T-helper 2 cell treated with Interferon-gamma antibody and Interleukin-4, amounts not matched to agents 5 μg/mL and 100 μg/mL, for 36 hours (primary cell): Measurements from ENCODE around the gene TNFAIP8.

Source experiments
- DNase-seq: peaks from one replicate; pipeline ENCODE4 v3.0.0; 2021; ENCODE audit warnings: low spot score
- H3K27ac Mint-ChIP-seq: one replicate; pipeline ENCODE4 v1.8.0; 2021; ENCODE audit warnings: mild to moderate bottlenecking, mixed read lengths
- H3K27me3 Mint-ChIP-seq: one replicate; pipeline ENCODE4 v1.8.0; 2021; ENCODE audit warnings: low read depth, mixed read lengths
- H3K36me3 Mint-ChIP-seq: one replicate; pipeline ENCODE4 v1.8.0; 2021; ENCODE audit warnings: low read depth, mixed read lengths
- H3K4me1 Mint-ChIP-seq: one replicate; pipeline ENCODE4 v1.8.0; 2021; ENCODE audit warnings: low read depth, mixed read lengths
- H3K4me3 Mint-ChIP-seq: one replicate; pipeline ENCODE4 v1.8.0; 2022; ENCODE audit warnings: mild to moderate bottlenecking, moderate library complexity, mixed read lengths
- H3K9me3 Mint-ChIP-seq: one replicate; pipeline ENCODE4 v1.8.0; 2021; ENCODE audit warnings: mixed read lengths

TNFAIP8 gene

GRCh38 chr5:119321569-119322311 lies 34.1 kb upstream of the TNFAIP8 start:
- H3K9me3 Mint-ChIP-seq = no peaks in the 10 kb centered on the region
- H3K27me3 Mint-ChIP-seq = no peaks in the 10 kb centered on the region
- H3K4me1 Mint-ChIP-seq = peaks cover 77% of the 10 kb centered on the region
- H3K36me3 Mint-ChIP-seq = peaks cover 39% of the 10 kb centered on the region
- peak overlapping the region; percentile 90 for H3K27ac Mint-ChIP-seq
- no peak for DNase-seq
- peak overlapping the region; percentile 70 for H3K4me3 Mint-ChIP-seq

- Mint-ChIP-seq H3K27me3 (no peaks in the 10 kb centered on the region), H3K9me3 (no peaks in the 10 kb centered on the region), H3K27ac (peak overlapping the region; percentile 90), H3K4me3 (peak overlapping the region; percentile 70), H3K4me1 (peaks cover 79% of the 10 kb centered on the region), H3K36me3 (peaks cover 37% of the 10 kb centered on the region)
- DNase-seq = no peak
These were observed 33.4 kb upstream of the TNFAIP8 start for GRCh38 chr5:119322312-119322947.

- H3K4me1 Mint-ChIP-seq = peaks cover 81% of the 10 kb centered on the region
- H3K27me3 Mint-ChIP-seq = no peaks in the 10 kb centered on the region
- DNase-seq = no peak
- H3K27ac Mint-ChIP-seq = peak overlapping the region; percentile 90
- peak overlapping the region; percentile 70 for H3K4me3 Mint-ChIP-seq
- H3K36me3 Mint-ChIP-seq = peaks cover 36% of the 10 kb centered on the region
- H3K9me3 Mint-ChIP-seq = no peaks in the 10 kb centered on the region
These were observed 32.8 kb upstream of the TNFAIP8 start for GRCh38 chr5:119322948-119323537.

DNA sequence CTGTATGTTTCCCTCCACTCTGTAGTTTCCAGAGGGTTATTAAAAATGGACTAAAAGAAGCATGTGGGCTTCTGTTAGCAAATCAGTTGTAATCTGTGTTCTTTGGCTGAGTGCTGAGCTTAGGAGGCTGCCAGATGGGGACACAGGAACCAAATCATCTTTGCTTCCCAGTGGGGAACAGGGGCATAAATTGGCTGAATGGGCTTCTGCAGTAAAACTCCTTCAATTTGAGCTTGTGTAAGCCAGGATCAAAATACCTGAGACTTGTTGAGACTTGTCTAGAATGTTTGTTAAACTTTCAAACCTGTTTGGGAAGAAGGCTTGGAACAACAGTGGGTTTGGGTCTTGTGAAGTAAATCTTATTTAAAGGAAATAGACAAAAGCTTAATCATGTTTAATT lies 32.2 kb upstream of the TNFAIP8 start:
- H3K4me1 Mint-ChIP-seq = peaks cover 80% of the 10 kb centered on the region
- H3K27me3 Mint-ChIP-seq = no peaks in the 10 kb centered on the region
- H3K9me3 Mint-ChIP-seq = no peaks in the 10 kb centered on the region
- DNase-seq = no peak
- H3K27ac Mint-ChIP-seq = no peak overlapping the region
- no peak overlapping the region for H3K4me3 Mint-ChIP-seq
- H3K36me3 Mint-ChIP-seq = peaks cover 32% of the 10 kb centered on the region

- no peaks in the 10 kb centered on the region for H3K9me3 Mint-ChIP-seq
- H3K27me3 Mint-ChIP-seq = no peaks in the 10 kb centered on the region
- H3K36me3 Mint-ChIP-seq = peaks cover 25% of the 10 kb centered on the region
- no peak for DNase-seq
- no peak overlapping the region for H3K4me3 Mint-ChIP-seq
- H3K27ac Mint-ChIP-seq = no peak overlapping the region
- H3K4me1 Mint-ChIP-seq = peaks cover 81% of the 10 kb centered on the region
These were observed 31.0 kb upstream of the TNFAIP8 start for GRCh38 chr5:119324842-119325241.

DNA sequence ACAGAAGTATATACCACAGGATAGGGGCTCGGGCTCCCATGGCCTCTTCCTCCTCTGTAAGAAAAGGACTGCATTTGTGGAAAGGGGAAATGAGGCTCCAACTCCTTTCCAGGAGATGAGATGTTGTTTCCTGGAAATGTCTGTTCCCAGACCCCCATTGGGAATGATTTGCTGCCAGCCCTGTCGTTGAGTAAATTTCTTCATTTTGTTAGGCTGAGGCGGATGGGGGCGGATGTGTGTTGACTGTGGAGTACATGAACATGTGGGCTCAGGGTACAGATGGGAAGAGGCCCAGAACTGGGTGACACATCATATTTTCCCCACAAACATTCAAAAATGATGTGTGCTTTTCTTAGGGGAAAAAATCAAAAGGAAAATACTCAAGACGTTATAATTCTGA lies 28.8 kb upstream of the TNFAIP8 start:
- no peaks in the 10 kb centered on the region for H3K27me3 Mint-ChIP-seq
- H3K36me3 Mint-ChIP-seq = peaks cover 20% of the 10 kb centered on the region
- peak overlapping the region; percentile 85 for H3K27ac Mint-ChIP-seq
- no peaks in the 10 kb centered on the region for H3K9me3 Mint-ChIP-seq
- peak; percentile 65 for DNase-seq
- H3K4me3 Mint-ChIP-seq = peak overlapping the region; percentile 72
- peaks cover 82% of the 10 kb centered on the region for H3K4me1 Mint-ChIP-seq

DNA sequence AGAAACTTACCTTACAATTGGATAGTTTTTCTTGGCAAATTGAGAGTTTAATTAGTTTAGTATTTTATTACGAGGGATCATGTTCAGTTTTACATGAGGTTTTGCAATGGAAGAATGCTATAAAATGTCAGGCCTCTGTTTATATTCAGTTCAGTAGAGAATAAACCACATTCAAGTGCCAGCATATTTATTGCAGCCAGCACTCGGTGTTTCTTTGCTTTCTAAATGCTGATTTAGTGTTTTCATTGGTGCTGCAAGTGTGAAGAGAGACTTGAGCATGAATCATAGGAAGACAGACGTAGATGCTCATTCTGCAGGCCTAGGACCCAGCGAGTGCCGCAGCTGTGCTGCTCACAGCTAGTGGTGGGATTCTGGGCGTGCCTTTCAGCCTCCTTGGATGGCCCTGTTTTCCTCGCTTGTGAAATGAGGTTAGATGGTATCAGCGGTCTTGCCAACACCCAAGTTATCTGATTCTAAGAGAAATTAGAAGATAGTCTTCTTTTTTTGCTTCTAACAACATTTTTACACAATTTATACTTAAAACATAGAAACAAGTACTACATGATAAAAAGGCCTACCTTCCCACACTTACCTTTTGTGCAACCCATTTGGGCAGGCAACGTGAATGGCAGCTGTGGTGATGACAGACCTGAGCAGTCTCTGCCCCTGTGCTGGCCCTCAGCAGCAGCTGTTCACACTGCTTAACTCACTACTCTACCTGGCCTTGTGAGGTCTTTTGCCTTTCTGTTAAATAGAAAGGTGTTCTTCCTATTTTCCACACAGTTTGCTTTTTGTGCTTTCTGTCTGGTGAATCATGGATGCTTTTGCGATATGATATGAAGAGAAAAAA lies 26.8 kb upstream of the TNFAIP8 start:
- Mint-ChIP-seq H3K36me3 (peaks cover 24% of the 10 kb centered on the region), H3K9me3 (no peaks in the 10 kb centered on the region), H3K4me1 (peaks cover 76% of the 10 kb centered on the region), H3K27ac (peak overlapping the region; percentile 87), H3K4me3 (peak overlapping the region; percentile 67), H3K27me3 (no peaks in the 10 kb centered on the region)
- no peak for DNase-seq

- Mint-ChIP-seq H3K9me3 (no peaks in the 10 kb centered on the region), H3K27ac (peak overlapping the region; percentile 87), H3K27me3 (no peaks in the 10 kb centered on the region), H3K4me3 (peak overlapping the region; percentile 80), H3K4me1 (peaks cover 75% of the 10 kb centered on the region), H3K36me3 (peaks cover 27% of the 10 kb centered on the region)
- DNase-seq = no peak
These were observed 26.2 kb upstream of the TNFAIP8 start for GRCh38 chr5:119329666-119330065.

DNA sequence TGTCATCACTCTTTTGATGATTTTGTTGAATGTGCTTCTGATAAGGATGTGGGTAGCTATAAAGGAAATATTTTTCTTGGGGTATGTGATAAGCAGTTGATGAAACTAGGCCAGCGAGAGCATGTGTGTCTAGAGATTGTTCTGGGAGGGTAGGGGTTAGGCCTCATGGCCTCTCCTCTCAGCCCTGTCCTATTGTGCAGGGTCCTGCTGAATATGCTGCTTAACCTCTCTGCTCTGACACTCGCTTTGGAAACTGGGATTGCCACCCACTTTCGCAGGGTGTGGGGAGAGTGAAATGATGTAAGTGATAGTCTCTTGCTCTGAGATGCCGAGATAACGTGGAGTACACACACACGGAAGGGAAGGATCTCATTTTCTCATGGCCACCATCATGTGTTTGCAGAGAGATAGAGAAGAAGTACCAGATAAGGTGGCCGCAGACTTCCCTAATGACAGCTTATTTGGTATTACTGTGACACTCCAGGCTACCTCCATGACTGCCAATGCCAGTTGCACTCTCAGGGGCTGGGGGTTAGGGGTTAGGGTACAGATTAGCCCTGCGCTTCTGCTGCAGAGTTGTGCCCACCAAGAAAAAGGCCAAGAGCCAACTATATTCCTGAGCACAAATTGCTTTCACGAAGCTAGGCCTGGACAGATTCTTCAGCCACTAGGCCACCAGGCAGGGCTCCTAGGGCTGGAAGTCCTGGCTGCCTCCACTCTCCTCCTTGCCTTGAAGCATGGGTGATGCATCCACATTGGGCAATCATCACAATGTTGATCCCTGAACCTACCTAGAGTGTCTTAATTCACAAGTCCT lies 25.2 kb upstream of the TNFAIP8 start:
- peak overlapping the region; percentile 87 for H3K27ac Mint-ChIP-seq
- H3K27me3 Mint-ChIP-seq = no peaks in the 10 kb centered on the region
- no peaks in the 10 kb centered on the region for H3K9me3 Mint-ChIP-seq
- peaks cover 34% of the 10 kb centered on the region for H3K36me3 Mint-ChIP-seq
- peak overlapping the region; percentile 80 for H3K4me3 Mint-ChIP-seq
- DNase-seq = peak; percentile 85
- H3K4me1 Mint-ChIP-seq = peaks cover 81% of the 10 kb centered on the region

DNA sequence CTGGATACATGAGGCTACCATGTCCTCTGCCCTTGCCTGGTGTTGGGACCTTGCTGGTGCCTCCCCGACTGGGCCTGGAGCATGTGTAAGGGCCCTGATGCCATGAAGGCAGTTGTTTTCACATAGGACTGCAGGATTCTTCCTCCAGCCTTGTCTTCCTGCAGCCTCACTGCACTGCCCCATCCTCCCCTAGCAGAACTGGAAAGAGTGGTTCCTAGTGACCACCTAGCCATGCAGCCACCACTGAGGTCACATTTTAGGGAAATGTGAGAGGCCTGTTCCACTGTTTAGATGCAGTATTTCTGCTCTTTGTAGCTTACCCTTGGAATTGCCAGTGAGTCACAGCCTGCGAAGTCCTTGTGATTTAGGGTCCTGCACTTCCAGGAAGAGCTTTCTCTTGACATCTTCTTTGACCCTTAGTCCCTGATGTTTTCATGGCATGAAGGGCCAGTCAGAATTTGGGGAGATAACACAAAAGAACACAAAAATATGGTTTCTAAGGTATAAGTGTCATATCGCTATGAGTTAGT lies 24.2 kb upstream of the TNFAIP8 start:
- DNase-seq = no peak
- Mint-ChIP-seq H3K36me3 (peaks cover 37% of the 10 kb centered on the region), H3K4me1 (peaks cover 79% of the 10 kb centered on the region), H3K27ac (peak overlapping the region; percentile 87), H3K27me3 (no peaks in the 10 kb centered on the region), H3K9me3 (no peaks in the 10 kb centered on the region), H3K4me3 (peak overlapping the region; percentile 80)

GRCh38 chr5:119332208-119332607 lies 23.6 kb upstream of the TNFAIP8 start:
- Mint-ChIP-seq H3K4me3 (peak overlapping the region; percentile 86), H3K4me1 (peaks cover 79% of the 10 kb centered on the region), H3K36me3 (peaks cover 41% of the 10 kb centered on the region), H3K27ac (peak overlapping the region; percentile 90), H3K27me3 (no peaks in the 10 kb centered on the region), H3K9me3 (no peaks in the 10 kb centered on the region)
- no peak for DNase-seq

- Mint-ChIP-seq H3K4me1 (peaks cover 83% of the 10 kb centered on the region), H3K27ac (peak overlapping the region; percentile 90), H3K4me3 (peak overlapping the region; percentile 86), H3K9me3 (no peaks in the 10 kb centered on the region), H3K36me3 (peaks cover 44% of the 10 kb centered on the region), H3K27me3 (no peaks in the 10 kb centered on the region)
- DNase-seq = no peak
These were observed 22.8 kb upstream of the TNFAIP8 start for GRCh38 chr5:119332978-119333401.

- Mint-ChIP-seq H3K4me1 (peaks cover 84% of the 10 kb centered on the region), H3K27ac (peak overlapping the region; percentile 90), H3K9me3 (no peaks in the 10 kb centered on the region), H3K4me3 (peak overlapping the region; percentile 86), H3K36me3 (peaks cover 48% of the 10 kb centered on the region), H3K27me3 (no peaks in the 10 kb centered on the region)
- peak; percentile 53 for DNase-seq
These were observed 22.4 kb upstream of the TNFAIP8 start for GRCh38 chr5:119333421-119333851.
